HG03060 (cell line): ENCODE data around the gene PDCD1.
"Not testable (repeated sequence)": the region's sequence is repeated elsewhere in the genome, so short reads cannot be mapped to it uniquely, and the experiment has no call there.

Experiments used
- ATAC-seq: cut with Tn5 transposase; IDR thresholded peaks from one replicate; pipeline ENCODE4 v1.9.1; 2021; ENCODE audit warnings: low read depth, moderate number of reproducible peaks; ENCODE audit not compliant: unreplicated experiment

PDCD1 gene

DNA sequence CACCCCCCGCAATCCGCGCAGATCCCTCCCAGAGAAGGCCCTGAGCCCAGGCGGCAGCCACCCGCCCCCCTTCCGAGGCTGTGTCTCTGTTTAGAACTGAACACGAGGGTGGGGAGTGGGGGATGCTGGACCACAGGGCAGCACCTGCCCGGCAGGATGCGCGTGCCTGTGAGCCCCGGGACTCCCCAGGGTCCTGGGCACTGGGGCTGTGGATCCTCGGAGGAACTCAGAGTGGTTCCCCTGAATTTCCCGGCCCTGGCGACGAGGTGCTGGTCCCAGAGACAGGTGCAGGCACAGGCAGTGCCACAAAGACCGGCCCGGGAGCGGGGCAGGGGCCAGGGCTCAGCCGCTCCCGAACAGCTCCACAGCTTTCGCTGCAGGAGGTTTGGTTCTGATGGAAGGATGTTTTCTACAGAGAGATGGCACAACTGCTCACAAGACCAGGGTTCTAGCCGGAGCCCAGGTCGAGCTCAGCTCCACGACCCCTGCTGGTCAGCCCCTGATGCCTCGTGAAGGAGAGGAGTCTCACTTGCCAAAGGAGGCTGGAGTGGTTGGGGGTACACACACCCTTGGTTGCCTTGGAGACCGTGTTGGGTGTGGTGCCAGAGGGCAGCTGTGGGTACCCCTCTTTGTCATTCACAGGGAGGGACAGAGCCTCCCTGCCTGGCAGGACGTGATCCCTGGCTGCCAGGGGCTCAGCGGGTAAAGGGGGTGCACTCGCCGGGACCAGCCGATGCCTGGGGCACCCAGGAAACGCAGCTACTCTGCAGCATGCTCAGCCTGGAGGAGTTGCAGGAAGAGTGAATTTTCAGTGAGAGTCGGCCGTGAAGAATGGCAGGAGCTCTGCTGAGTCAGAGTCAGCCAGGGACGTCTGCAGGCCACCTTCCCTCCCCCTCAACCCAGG, 54.1 kb downstream of the PDCD1 start:
- no peak for ATAC-seq

- ATAC-seq: no peak
Observed at GRCh38 chr2:241803387-241804325, 55.0 kb downstream of the PDCD1 start.

GRCh38 chr2:241802421-241803318, 56.0 kb downstream of the PDCD1 start:
- ATAC-seq: no peak

DNA sequence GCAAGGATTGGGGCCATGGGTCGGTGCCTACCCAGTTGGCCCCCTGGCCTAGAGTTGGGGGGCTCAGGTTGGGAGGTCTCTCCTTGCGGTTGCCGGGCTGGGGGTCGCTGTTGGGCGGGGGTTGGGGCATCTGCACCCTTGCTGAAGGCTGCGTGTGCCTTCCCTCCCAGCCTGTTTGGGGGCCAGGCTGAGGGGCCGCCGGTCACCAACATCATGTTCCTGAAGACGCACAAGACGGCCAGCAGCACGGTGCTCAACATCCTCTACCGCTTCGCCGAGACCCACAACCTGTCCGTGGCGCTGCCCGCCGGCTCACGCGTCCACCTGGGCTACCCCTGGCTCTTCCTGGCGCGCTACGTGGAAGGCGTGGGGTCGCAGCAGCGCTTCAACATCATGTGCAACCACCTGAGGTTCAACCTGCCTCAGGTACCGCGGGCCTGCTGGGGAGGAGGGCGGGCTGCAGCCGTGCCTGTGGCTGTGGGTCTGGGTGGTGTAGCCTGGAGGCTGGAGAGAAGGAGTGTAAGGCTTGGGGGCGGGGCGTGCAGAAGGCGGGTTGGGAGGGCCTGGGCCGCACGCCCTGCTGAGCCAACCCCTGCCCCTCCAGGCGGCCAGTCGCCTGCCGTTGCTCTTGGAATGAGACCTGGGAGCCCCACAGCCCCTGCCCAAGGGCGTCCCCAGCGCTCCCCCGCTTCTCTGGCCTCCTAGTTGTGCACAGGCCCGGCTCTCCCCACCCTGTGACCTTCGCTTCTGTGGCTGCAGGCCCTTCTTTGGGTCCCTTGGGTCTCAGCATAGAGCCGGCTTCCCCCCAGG, 56.9 kb downstream of the PDCD1 start:
- ATAC-seq: no peak

GRCh38 chr2:241800198-241800903, 58.3 kb downstream of the PDCD1 start:
- not testable (repeated sequence) for ATAC-seq
